ENCODE data around the gene CEMIP.

GRCh38 chr15:80832686-80833085 lies 53.5 kb downstream of the CEMIP start:
- TF ChIP-seq CTCF (conservative IDR thresholded peaks at IDR 0.05 in 1 of 2, IDR thresholded peaks at IDR 0.05 in 1 of 2; ENCODE audit: extremely low read depth in 1 of 2, insufficient read depth in 1 of 2, low read depth in 1 of 2, low read length in 2 of 2) = no peak
- no peak for TF ChIP-seq EZH2 (IDR thresholded peaks at IDR 0.05; ENCODE audit: borderline replicate concordance, low read length)
